SK-N-SH (cell line): Measurements from ENCODE around the gene HYAL3.

Experiments
- ELF1 ChIP-seq: IDR thresholded peaks from 2 replicates; pipeline ENCODE4 v1.4.0; 2012
- GABPA ChIP-seq: IDR thresholded peaks from 2 replicates; pipeline ENCODE4 v1.4.0; 2012; ENCODE audit warnings: low read depth, mild to moderate bottlenecking
- NFIC ChIP-seq: IDR thresholded peaks from 2 replicates; pipeline ENCODE4 v1.4.0; 2012; ENCODE audit warnings: borderline replicate concordance
- NRF1 ChIP-seq: IDR thresholded peaks from 2 replicates; pipeline ENCODE4 v1.6.1; 2012; ENCODE audit warnings: low read depth, mild to moderate bottlenecking, low read length
- POLR2AphosphoS5 ChIP-seq: IDR thresholded peaks from 2 replicates; pipeline ENCODE4 v1.6.1; 2012; ENCODE audit warnings: low read depth, low read length
- RAD21 ChIP-seq: IDR thresholded peaks from 2 replicates; pipeline ENCODE4 v1.6.1; 2012; ENCODE audit warnings: mild to moderate bottlenecking, low read length
- RCOR1 ChIP-seq: fragments of 150-350 bp; IDR thresholded peaks from 2 replicates; pipeline ENCODE4 v1.6.1; 2017; ENCODE audit warnings: antibody characterized with exemption, low read length
- RFX5 ChIP-seq: IDR thresholded peaks from 2 replicates; pipeline ENCODE4 v1.6.1; 2012; ENCODE audit warnings: mild to moderate bottlenecking, improper control_type of control experiment, low read length
- SMC3 ChIP-seq: IDR thresholded peaks from 2 replicates; pipeline ENCODE4 v1.6.1; 2012; ENCODE audit warnings: low read depth, low read length, improper control_type of control experiment
- TEAD4 ChIP-seq: IDR thresholded peaks from 2 replicates; pipeline ENCODE4 v1.4.0; 2012; ENCODE audit warnings: mild to moderate bottlenecking, borderline replicate concordance; ENCODE audit not compliant: insufficient read depth
- TF ChIP-seq, protein P1 (sequence below): fragments of 200-600 bp; sonication (generic); IDR thresholded peaks from 2 replicates; pipeline ENCODE4 v1.6.1; 2017; ENCODE audit warnings: antibody characterized with exemption, mild to moderate bottlenecking, moderate library complexity
- TF ChIP-seq, protein P2 (sequence below): IDR thresholded peaks from 2 replicates; pipeline ENCODE4 v1.4.0; 2012; ENCODE audit warnings: low read depth

DNA sequence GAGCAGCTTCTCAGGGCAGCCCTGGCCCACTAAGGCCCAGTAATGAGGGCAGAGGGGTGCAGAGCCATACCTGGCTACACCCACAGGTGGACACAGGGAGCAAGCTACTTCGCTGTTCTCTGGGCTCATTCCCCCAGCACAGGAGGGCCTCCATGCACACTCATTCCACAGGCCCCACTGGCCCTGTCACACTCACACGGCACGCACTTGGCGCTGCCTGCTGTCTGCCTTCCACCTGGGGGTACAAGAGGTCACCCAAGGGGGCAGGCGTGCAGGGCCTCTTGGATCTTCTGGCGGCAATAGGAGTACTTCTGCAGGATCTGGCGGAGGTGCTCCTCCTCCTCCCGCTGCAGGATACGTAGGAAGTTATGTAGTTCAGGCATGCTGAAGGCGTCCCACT lies 31.1 kb upstream of the HYAL3 start:
- TF ChIP-seq POLR2AphosphoS5 (no peak), RAD21 (no peak), RCOR1 (no peak), ELF1 (no peak), TEAD4 (no peak), RFX5 (no peak), NFIC (no peak), SMC3 (no peak), GABPA (no peak), NRF1 (no peak)
- TF ChIP-seq, protein P1, sequence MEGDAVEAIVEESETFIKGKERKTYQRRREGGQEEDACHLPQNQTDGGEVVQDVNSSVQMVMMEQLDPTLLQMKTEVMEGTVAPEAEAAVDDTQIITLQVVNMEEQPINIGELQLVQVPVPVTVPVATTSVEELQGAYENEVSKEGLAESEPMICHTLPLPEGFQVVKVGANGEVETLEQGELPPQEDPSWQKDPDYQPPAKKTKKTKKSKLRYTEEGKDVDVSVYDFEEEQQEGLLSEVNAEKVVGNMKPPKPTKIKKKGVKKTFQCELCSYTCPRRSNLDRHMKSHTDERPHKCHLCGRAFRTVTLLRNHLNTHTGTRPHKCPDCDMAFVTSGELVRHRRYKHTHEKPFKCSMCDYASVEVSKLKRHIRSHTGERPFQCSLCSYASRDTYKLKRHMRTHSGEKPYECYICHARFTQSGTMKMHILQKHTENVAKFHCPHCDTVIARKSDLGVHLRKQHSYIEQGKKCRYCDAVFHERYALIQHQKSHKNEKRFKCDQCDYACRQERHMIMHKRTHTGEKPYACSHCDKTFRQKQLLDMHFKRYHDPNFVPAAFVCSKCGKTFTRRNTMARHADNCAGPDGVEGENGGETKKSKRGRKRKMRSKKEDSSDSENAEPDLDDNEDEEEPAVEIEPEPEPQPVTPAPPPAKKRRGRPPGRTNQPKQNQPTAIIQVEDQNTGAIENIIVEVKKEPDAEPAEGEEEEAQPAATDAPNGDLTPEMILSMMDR = no peak
- TF ChIP-seq, protein P2, sequence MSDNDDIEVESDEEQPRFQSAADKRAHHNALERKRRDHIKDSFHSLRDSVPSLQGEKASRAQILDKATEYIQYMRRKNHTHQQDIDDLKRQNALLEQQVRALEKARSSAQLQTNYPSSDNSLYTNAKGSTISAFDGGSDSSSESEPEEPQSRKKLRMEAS = no peak
